WTC11 (cell line): ENCODE data around the gene PCSK4. TPM values are rescaled to one million over a fixed set of nuclear protein-coding genes. Genes with fewer than 3 reads are reported as not detected.

Experiments used
- CBFB ChIP-seq: sonication (generic); formaldehyde crosslinking; IDR thresholded peaks from 2 replicates; pipeline ENCODE4 v1.8.1; 2022; ENCODE audit warnings: mild to moderate bottlenecking, low read depth, missing genetic modification reagents
- CREM ChIP-seq: sonication (generic); formaldehyde crosslinking; IDR thresholded peaks from 2 replicates; pipeline ENCODE4 v1.8.1; 2022; ENCODE audit warnings: mild to moderate bottlenecking, missing genetic modification reagents, moderate library complexity
- FOXP1 ChIP-seq: sonication (generic); formaldehyde crosslinking; IDR thresholded peaks from 2 replicates; pipeline ENCODE4 v1.8.0; 2022; ENCODE audit warnings: missing genetic modification reagents, mild to moderate bottlenecking, moderate library complexity, borderline replicate concordance
- JAZF1 ChIP-seq: fragments of 250-450 bp; sonication (Bioruptor Pico); IDR thresholded peaks from 2 replicates; pipeline ENCODE4 v1.9.0; 2021; ENCODE audit warnings: moderate library complexity, mild to moderate bottlenecking, inconsistent platforms
- JUN ChIP-seq: sonication (generic); formaldehyde crosslinking; IDR thresholded peaks from 2 replicates; pipeline ENCODE4 v1.8.0; 2023; ENCODE audit warnings: mild to moderate bottlenecking, missing genetic modification reagents
- MXD4 ChIP-seq: fragments of 250-450 bp; sonication (Bioruptor Pico); IDR thresholded peaks from 2 replicates; pipeline ENCODE4 v1.8.0; 2021; ENCODE audit warnings: mild to moderate bottlenecking, moderate library complexity, borderline replicate concordance
- MYBL2 ChIP-seq: sonication (generic); formaldehyde crosslinking; IDR thresholded peaks from 2 replicates; pipeline ENCODE4 v1.8.1; 2023; ENCODE audit warnings: mild to moderate bottlenecking, moderate library complexity, missing genetic modification reagents
- NFATC4 ChIP-seq: fragments of 250-450 bp; sonication (Bioruptor Pico); IDR thresholded peaks from 2 replicates; pipeline ENCODE4 v1.9.0; 2021; ENCODE audit warnings: mild to moderate bottlenecking
- NR2C2 ChIP-seq: sonication (generic); formaldehyde crosslinking; IDR thresholded peaks from 2 replicates; pipeline ENCODE4 v1.8.0; 2022; ENCODE audit warnings: mild to moderate bottlenecking, missing genetic modification reagents
- NR3C1 ChIP-seq: sonication (generic); formaldehyde crosslinking; conservative IDR thresholded peaks from 2 replicates; pipeline ENCODE4 v1.8.1; 2023; ENCODE audit warnings: low read depth, mild to moderate bottlenecking, missing genetic modification reagents
- PRRX2 ChIP-seq: fragments of 250-450 bp; sonication (Bioruptor Pico); IDR thresholded peaks from 2 replicates; pipeline ENCODE4 v1.8.0; 2021; ENCODE audit warnings: mild to moderate bottlenecking
- SMAD3 ChIP-seq: sonication (generic); formaldehyde crosslinking; IDR thresholded peaks from 2 replicates; pipeline ENCODE4 v1.8.0; 2022; ENCODE audit warnings: missing genetic modification reagents, mild to moderate bottlenecking, borderline replicate concordance
- ZNF121 ChIP-seq: sonication (generic); formaldehyde crosslinking; IDR thresholded peaks from 2 replicates; pipeline ENCODE4 v1.8.0; 2023; ENCODE audit warnings: missing genetic modification reagents
- ZNF219 ChIP-seq: sonication (generic); formaldehyde crosslinking; IDR thresholded peaks from 2 replicates; pipeline ENCODE4 v1.8.0; 2023; ENCODE audit warnings: missing genetic modification reagents, mild to moderate bottlenecking, borderline replicate concordance
- ZNF671 ChIP-seq: fragments of 250-450 bp; sonication (Bioruptor Pico); IDR thresholded peaks from 2 replicates; pipeline ENCODE4 v1.8.0; 2021; ENCODE audit warnings: mild to moderate bottlenecking
- total RNA-seq: library from RNA; stranded (reverse); gene quantifications from 3 replicates; pipeline ENCODE4 v1.2.3, GENCODE V29; 2021
- TF ChIP-seq, protein P1 (sequence below): fragments of 250-450 bp; sonication (Bioruptor Pico); IDR thresholded peaks from 2 replicates; pipeline ENCODE4 v1.9.0; 2021; ENCODE audit warnings: mild to moderate bottlenecking, borderline replicate concordance
- TF ChIP-seq, protein P2 (sequence below): fragments of 250-450 bp; sonication (Bioruptor Pico); IDR thresholded peaks from 2 replicates; pipeline ENCODE4 v1.9.0; 2021; ENCODE audit warnings: mild to moderate bottlenecking
- TF ChIP-seq, protein P3 (sequence below): sonication (generic); formaldehyde crosslinking; IDR thresholded peaks from 2 replicates; pipeline ENCODE4 v1.8.0; 2022; ENCODE audit warnings: mild to moderate bottlenecking, missing genetic modification reagents
- TF ChIP-seq, protein P4 (sequence below): sonication (generic); formaldehyde crosslinking; IDR thresholded peaks from 2 replicates; pipeline ENCODE4 v1.8.1; 2022; ENCODE audit warnings: mild to moderate bottlenecking, moderate library complexity, missing genetic modification reagents
- TF ChIP-seq, protein P5 (sequence below): sonication (generic); formaldehyde crosslinking; IDR thresholded peaks from 2 replicates; pipeline ENCODE4 v1.8.1; 2023; ENCODE audit warnings: mild to moderate bottlenecking, missing genetic modification reagents, moderate library complexity
- TF ChIP-seq, protein P6 (sequence below): sonication (generic); formaldehyde crosslinking; IDR thresholded peaks from 2 replicates; pipeline ENCODE4 v1.8.1; 2022; ENCODE audit warnings: missing genetic modification reagents, borderline replicate concordance
- TF ChIP-seq, protein P7 (sequence below): sonication (generic); formaldehyde crosslinking; conservative IDR thresholded peaks from 2 replicates; pipeline ENCODE4 v1.8.1; 2023; ENCODE audit warnings: mild to moderate bottlenecking, low read depth, missing genetic modification reagents, moderate library complexity
- TF ChIP-seq, protein P8 (sequence below): sonication (generic); formaldehyde crosslinking; conservative IDR thresholded peaks from 2 replicates; pipeline ENCODE4 v1.8.1; 2022; ENCODE audit warnings: mild to moderate bottlenecking, missing genetic modification reagents

Gene PCSK4
- total RNA-seq, 1 experiment from 2014 or later = 22.4 TPM

DNA sequence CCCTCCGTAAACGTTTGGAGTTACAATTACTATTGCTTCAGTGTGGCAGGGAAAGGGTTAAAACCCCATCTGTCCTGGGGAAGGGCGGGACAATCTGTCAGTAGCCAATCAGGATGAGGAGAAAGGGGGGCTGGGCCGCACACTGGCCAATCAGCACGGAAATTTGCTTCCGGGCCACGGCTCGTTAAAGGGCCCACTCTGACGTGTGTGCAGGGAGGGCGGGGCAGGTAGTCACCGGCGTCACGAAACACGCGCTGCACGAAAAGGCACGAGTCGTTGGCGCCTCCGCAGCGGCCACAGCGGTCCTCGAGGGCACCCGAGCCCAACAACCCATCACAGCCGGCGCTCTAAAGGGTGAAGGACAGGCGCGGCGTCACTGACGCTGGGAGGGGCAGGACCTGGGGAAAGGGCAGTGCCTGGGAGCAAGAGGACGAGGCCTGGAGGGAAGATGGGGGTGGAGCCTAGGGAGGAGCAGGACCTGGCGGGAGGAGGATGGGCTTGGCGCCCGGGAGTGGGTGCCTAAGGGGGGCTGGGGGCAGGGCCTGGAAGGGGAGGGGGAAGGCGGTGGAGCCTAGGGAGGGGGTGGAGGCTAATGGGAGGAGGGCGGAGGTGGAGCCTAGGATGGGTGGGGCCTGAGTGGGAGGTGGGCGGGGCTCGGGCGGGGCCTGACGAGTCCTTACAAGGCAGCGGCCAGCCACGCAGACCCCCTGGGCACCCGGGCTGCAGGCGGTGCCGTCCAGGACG is 17.8 kb upstream of the PCSK4 start (continued):
- TF ChIP-seq ZNF671 (CRISPR knock-in tag) = no peak
- TF ChIP-seq FOXP1 (CRISPR knock-in tag) = no peak
- TF ChIP-seq, protein P1, sequence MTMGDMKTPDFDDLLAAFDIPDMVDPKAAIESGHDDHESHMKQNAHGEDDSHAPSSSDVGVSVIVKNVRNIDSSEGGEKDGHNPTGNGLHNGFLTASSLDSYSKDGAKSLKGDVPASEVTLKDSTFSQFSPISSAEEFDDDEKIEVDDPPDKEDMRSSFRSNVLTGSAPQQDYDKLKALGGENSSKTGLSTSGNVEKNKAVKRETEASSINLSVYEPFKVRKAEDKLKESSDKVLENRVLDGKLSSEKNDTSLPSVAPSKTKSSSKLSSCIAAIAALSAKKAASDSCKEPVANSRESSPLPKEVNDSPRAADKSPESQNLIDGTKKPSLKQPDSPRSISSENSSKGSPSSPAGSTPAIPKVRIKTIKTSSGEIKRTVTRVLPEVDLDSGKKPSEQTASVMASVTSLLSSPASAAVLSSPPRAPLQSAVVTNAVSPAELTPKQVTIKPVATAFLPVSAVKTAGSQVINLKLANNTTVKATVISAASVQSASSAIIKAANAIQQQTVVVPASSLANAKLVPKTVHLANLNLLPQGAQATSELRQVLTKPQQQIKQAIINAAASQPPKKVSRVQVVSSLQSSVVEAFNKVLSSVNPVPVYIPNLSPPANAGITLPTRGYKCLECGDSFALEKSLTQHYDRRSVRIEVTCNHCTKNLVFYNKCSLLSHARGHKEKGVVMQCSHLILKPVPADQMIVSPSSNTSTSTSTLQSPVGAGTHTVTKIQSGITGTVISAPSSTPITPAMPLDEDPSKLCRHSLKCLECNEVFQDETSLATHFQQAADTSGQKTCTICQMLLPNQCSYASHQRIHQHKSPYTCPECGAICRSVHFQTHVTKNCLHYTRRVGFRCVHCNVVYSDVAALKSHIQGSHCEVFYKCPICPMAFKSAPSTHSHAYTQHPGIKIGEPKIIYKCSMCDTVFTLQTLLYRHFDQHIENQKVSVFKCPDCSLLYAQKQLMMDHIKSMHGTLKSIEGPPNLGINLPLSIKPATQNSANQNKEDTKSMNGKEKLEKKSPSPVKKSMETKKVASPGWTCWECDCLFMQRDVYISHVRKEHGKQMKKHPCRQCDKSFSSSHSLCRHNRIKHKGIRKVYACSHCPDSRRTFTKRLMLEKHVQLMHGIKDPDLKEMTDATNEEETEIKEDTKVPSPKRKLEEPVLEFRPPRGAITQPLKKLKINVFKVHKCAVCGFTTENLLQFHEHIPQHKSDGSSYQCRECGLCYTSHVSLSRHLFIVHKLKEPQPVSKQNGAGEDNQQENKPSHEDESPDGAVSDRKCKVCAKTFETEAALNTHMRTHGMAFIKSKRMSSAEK (CRISPR knock-in tag) = no peak
- TF ChIP-seq, protein P2, sequence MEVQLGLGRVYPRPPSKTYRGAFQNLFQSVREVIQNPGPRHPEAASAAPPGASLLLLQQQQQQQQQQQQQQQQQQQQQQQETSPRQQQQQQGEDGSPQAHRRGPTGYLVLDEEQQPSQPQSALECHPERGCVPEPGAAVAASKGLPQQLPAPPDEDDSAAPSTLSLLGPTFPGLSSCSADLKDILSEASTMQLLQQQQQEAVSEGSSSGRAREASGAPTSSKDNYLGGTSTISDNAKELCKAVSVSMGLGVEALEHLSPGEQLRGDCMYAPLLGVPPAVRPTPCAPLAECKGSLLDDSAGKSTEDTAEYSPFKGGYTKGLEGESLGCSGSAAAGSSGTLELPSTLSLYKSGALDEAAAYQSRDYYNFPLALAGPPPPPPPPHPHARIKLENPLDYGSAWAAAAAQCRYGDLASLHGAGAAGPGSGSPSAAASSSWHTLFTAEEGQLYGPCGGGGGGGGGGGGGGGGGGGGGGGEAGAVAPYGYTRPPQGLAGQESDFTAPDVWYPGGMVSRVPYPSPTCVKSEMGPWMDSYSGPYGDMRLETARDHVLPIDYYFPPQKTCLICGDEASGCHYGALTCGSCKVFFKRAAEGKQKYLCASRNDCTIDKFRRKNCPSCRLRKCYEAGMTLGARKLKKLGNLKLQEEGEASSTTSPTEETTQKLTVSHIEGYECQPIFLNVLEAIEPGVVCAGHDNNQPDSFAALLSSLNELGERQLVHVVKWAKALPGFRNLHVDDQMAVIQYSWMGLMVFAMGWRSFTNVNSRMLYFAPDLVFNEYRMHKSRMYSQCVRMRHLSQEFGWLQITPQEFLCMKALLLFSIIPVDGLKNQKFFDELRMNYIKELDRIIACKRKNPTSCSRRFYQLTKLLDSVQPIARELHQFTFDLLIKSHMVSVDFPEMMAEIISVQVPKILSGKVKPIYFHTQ (CRISPR knock-in tag) = no peak
- peak; percentile 67; the same call in 1 of the 2 replicates for TF ChIP-seq CREM (CRISPR knock-in tag)
- TF ChIP-seq, protein P3, sequence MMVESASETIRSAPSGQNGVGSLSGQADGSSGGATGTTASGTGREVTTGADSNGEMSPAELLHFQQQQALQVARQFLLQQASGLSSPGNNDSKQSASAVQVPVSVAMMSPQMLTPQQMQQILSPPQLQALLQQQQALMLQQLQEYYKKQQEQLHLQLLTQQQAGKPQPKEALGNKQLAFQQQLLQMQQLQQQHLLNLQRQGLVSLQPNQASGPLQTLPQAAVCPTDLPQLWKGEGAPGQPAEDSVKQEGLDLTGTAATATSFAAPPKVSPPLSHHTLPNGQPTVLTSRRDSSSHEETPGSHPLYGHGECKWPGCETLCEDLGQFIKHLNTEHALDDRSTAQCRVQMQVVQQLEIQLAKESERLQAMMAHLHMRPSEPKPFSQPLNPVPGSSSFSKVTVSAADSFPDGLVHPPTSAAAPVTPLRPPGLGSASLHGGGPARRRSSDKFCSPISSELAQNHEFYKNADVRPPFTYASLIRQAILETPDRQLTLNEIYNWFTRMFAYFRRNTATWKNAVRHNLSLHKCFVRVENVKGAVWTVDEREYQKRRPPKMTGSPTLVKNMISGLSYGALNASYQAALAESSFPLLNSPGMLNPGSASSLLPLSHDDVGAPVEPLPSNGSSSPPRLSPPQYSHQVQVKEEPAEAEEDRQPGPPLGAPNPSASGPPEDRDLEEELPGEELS = 0 out of 2 replicates have a peak, but pooled peaks have one; percentile 5
- TF ChIP-seq, protein P4, sequence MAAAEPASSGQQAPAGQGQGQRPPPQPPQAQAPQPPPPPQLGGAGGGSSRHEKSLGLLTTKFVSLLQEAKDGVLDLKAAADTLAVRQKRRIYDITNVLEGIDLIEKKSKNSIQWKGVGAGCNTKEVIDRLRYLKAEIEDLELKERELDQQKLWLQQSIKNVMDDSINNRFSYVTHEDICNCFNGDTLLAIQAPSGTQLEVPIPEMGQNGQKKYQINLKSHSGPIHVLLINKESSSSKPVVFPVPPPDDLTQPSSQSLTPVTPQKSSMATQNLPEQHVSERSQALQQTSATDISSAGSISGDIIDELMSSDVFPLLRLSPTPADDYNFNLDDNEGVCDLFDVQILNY (CRISPR knock-in tag) = no peak
- no peak for TF ChIP-seq NFATC4 (CRISPR knock-in tag)
- TF ChIP-seq MYBL2 (CRISPR knock-in tag) = no peak
- no peak for TF ChIP-seq NR2C2
- TF ChIP-seq NR3C1 (CRISPR knock-in tag) = no peak
- TF ChIP-seq JAZF1 (CRISPR knock-in tag) = no peak
- no peak for TF ChIP-seq ZNF121 (CRISPR knock-in tag)
- TF ChIP-seq, protein P5, sequence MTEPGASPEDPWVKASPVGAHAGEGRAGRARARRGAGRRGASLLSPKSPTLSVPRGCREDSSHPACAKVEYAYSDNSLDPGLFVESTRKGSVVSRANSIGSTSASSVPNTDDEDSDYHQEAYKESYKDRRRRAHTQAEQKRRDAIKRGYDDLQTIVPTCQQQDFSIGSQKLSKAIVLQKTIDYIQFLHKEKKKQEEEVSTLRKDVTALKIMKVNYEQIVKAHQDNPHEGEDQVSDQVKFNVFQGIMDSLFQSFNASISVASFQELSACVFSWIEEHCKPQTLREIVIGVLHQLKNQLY = no peak
- TF ChIP-seq PRRX2 (CRISPR knock-in tag) = no peak
- TF ChIP-seq MXD4 (CRISPR knock-in tag) = no peak
- no peak for TF ChIP-seq JUN (CRISPR knock-in tag)
- TF ChIP-seq, protein P6, sequence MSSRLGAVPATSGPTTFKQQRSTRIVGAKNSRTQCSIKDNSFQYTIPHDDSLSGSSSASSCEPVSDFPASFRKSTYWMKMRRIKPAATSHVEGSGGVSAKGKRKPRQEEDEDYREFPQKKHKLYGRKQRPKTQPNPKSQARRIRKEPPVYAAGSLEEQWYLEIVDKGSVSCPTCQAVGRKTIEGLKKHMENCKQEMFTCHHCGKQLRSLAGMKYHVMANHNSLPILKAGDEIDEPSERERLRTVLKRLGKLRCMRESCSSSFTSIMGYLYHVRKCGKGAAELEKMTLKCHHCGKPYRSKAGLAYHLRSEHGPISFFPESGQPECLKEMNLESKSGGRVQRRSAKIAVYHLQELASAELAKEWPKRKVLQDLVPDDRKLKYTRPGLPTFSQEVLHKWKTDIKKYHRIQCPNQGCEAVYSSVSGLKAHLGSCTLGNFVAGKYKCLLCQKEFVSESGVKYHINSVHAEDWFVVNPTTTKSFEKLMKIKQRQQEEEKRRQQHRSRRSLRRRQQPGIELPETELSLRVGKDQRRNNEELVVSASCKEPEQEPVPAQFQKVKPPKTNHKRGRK = no peak
- TF ChIP-seq, protein P7, sequence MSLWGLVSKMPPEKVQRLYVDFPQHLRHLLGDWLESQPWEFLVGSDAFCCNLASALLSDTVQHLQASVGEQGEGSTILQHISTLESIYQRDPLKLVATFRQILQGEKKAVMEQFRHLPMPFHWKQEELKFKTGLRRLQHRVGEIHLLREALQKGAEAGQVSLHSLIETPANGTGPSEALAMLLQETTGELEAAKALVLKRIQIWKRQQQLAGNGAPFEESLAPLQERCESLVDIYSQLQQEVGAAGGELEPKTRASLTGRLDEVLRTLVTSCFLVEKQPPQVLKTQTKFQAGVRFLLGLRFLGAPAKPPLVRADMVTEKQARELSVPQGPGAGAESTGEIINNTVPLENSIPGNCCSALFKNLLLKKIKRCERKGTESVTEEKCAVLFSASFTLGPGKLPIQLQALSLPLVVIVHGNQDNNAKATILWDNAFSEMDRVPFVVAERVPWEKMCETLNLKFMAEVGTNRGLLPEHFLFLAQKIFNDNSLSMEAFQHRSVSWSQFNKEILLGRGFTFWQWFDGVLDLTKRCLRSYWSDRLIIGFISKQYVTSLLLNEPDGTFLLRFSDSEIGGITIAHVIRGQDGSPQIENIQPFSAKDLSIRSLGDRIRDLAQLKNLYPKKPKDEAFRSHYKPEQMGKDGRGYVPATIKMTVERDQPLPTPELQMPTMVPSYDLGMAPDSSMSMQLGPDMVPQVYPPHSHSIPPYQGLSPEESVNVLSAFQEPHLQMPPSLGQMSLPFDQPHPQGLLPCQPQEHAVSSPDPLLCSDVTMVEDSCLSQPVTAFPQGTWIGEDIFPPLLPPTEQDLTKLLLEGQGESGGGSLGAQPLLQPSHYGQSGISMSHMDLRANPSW (CRISPR knock-in tag) = no peak
- no peak for TF ChIP-seq CBFB (CRISPR knock-in tag)
- TF ChIP-seq ZNF219 (CRISPR knock-in tag) = no peak
- no peak for TF ChIP-seq SMAD3 (CRISPR knock-in tag)
- TF ChIP-seq, protein P8, sequence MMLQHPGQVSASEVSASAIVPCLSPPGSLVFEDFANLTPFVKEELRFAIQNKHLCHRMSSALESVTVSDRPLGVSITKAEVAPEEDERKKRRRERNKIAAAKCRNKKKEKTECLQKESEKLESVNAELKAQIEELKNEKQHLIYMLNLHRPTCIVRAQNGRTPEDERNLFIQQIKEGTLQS (CRISPR knock-in tag) = no peak
